HL-60 (cell line): ENCODE results near the gene ZNF219.

Source experiments
- GABPA ChIP-seq: IDR thresholded peaks from 2 replicates; pipeline ENCODE4 v1.6.1; 2012; ENCODE audit warnings: low read depth
- POLR2AphosphoS5 ChIP-seq: IDR thresholded peaks from 2 replicates; pipeline ENCODE4 v1.6.1; 2012; ENCODE audit warnings: low read depth
- SPI1 ChIP-seq: IDR thresholded peaks from 2 replicates; pipeline ENCODE4 v1.6.1; 2012; ENCODE audit warnings: low read depth, mild to moderate bottlenecking, borderline replicate concordance
- TF ChIP-seq, protein P1 (sequence below): IDR thresholded peaks from one replicate; pipeline ENCODE4 v1.5.1; 2011; ENCODE audit warnings: low read length, control low read depth, inconsistent platforms; ENCODE audit not compliant: insufficient read depth
- TF ChIP-seq, protein P2 (sequence below): IDR thresholded peaks from 2 replicates; pipeline ENCODE4 v1.6.1; 2012; ENCODE audit warnings: low read depth; ENCODE audit not compliant: insufficient replicate concordance

DNA sequence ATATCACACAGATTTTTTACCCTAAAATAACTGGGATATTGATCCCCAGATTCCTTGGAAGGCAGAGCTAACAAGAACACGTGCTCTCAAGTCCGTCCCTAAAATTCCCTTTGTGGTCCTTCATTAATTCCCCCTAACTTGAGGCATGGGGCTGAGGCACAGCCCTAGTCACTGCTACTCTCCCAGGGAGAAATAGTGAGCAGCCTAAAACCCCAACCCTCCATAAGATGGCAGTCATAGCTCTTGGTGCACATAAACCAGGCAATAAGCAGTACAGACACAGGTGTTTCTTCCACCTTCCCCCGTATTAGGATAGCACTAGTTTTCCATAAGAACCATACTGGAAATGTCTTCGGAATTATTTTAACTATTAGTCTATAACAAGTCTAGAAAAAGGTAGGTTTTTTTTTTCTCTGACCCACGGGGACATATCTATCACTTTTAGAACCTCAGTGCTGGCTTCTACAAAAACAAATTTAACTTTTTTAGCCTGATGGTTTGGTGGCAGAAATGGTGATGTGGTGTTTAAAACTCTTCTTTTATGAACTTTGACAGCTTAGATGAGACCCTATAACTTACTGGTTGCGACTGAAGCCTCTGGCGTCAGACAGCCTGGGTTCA, 31.5 kb downstream of the ZNF219 start:
- TF ChIP-seq POLR2AphosphoS5, result no peak
- TF ChIP-seq, protein P1, sequence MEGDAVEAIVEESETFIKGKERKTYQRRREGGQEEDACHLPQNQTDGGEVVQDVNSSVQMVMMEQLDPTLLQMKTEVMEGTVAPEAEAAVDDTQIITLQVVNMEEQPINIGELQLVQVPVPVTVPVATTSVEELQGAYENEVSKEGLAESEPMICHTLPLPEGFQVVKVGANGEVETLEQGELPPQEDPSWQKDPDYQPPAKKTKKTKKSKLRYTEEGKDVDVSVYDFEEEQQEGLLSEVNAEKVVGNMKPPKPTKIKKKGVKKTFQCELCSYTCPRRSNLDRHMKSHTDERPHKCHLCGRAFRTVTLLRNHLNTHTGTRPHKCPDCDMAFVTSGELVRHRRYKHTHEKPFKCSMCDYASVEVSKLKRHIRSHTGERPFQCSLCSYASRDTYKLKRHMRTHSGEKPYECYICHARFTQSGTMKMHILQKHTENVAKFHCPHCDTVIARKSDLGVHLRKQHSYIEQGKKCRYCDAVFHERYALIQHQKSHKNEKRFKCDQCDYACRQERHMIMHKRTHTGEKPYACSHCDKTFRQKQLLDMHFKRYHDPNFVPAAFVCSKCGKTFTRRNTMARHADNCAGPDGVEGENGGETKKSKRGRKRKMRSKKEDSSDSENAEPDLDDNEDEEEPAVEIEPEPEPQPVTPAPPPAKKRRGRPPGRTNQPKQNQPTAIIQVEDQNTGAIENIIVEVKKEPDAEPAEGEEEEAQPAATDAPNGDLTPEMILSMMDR, result peak; percentile 37
- TF ChIP-seq GABPA, result no peak
- TF ChIP-seq, protein P2, sequence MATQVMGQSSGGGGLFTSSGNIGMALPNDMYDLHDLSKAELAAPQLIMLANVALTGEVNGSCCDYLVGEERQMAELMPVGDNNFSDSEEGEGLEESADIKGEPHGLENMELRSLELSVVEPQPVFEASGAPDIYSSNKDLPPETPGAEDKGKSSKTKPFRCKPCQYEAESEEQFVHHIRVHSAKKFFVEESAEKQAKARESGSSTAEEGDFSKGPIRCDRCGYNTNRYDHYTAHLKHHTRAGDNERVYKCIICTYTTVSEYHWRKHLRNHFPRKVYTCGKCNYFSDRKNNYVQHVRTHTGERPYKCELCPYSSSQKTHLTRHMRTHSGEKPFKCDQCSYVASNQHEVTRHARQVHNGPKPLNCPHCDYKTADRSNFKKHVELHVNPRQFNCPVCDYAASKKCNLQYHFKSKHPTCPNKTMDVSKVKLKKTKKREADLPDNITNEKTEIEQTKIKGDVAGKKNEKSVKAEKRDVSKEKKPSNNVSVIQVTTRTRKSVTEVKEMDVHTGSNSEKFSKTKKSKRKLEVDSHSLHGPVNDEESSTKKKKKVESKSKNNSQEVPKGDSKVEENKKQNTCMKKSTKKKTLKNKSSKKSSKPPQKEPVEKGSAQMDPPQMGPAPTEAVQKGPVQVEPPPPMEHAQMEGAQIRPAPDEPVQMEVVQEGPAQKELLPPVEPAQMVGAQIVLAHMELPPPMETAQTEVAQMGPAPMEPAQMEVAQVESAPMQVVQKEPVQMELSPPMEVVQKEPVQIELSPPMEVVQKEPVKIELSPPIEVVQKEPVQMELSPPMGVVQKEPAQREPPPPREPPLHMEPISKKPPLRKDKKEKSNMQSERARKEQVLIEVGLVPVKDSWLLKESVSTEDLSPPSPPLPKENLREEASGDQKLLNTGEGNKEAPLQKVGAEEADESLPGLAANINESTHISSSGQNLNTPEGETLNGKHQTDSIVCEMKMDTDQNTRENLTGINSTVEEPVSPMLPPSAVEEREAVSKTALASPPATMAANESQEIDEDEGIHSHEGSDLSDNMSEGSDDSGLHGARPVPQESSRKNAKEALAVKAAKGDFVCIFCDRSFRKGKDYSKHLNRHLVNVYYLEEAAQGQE, result no peak
- TF ChIP-seq SPI1, result no peak
